ENCODE data around the gene ZNF500.

Gene ZNF500

DNA sequence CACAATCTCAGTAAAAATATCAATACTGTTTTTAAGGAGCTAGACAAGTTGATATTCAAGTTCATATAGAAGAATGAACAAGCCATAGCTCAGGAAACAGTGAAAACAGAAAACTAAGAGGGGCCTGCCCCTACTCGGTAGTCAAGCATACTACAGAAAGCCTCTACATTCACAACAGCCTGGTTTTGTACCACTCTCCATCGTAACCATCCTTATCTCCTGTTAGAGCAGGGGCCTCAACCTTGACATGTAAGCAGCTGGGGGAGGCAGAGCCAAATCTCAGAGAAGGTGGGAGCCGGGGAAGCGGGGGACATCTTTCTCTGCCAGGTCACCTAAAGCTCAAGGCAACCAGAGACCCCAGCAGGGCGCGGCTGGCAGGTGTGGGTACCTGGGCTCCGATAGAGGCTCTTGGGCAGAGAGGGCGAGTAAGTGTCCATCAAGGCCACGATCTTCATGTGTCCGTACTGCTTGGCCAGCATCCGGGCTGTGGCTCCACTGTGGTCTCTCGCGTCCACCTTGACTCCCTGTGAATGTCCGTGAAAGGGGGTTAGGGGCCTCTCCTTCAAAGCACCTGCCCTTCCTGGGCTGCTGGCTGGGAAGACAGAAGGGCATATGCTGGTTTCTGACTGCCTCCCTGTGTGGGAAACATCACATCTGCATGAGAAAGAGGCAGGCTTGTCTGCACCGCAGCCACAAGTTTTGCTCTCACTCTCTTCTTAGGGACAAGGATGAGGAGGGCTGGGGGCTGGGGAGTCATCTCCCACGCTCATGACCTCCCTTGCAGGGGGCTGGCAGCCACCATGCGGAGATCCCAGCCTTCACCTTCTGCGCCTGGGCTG lies 53.1 kb downstream of the ZNF500 start:
- H3K27ac ChIP-seq (ENCODE audit: low read depth, low read length) = no peak overlapping the region
- peaks cover 24% of the 10 kb centered on the region for H3K36me3 ChIP-seq (ENCODE audit: insufficient read depth, low read length)
- H3K9ac ChIP-seq (ENCODE audit: low read length) = no peak overlapping the region
- no peak overlapping the region for H3K4me3 ChIP-seq (ENCODE audit: low read depth in 1 of 2, low read length in 2 of 2)
- H3K27me3 ChIP-seq (ENCODE audit: control insufficient read depth in 1 of 2, insufficient read depth in 2 of 2, low read length in 2 of 2) = no peaks in the 10 kb centered on the region
- H3K4me1 ChIP-seq (ENCODE audit: insufficient read depth, low read length) = no peaks in the 10 kb centered on the region
- no peaks in the 10 kb centered on the region for H3K9me3 ChIP-seq (ENCODE audit: low read length)

DNA sequence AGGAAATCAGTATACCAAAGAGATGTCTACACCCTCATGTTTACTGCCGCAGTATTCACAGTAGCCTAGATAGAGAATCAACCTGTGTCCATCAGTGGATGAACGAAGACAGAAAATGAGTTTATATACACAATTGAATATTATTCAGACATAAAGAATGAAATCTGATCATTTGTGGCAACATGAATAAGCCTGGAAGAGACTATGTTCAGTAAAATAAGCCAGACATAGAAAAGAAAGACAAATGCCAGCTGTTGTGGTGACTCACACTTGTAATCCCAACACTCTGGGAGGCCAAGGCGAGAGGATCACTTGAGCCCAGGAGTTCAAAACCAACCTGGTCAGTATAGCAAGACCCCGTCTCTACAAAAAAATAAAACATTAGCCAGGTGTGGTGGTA lies 57.5 kb downstream of the ZNF500 start:
- Histone ChIP-seq H3K27ac (ENCODE audit: low read depth, low read length) (no peak overlapping the region), H3K36me3 (ENCODE audit: insufficient read depth, low read length) (peaks cover 31% of the 10 kb centered on the region), H3K4me1 (ENCODE audit: insufficient read depth, low read length) (no peaks in the 10 kb centered on the region), H3K4me3 (ENCODE audit: low read depth in 1 of 2, low read length in 2 of 2) (no peak overlapping the region), H3K9ac (ENCODE audit: low read length) (no peak overlapping the region), H3K27me3 (ENCODE audit: control insufficient read depth in 1 of 2, insufficient read depth in 2 of 2, low read length in 2 of 2) (no peaks in the 10 kb centered on the region), H3K9me3 (ENCODE audit: low read length) (no peaks in the 10 kb centered on the region)

DNA sequence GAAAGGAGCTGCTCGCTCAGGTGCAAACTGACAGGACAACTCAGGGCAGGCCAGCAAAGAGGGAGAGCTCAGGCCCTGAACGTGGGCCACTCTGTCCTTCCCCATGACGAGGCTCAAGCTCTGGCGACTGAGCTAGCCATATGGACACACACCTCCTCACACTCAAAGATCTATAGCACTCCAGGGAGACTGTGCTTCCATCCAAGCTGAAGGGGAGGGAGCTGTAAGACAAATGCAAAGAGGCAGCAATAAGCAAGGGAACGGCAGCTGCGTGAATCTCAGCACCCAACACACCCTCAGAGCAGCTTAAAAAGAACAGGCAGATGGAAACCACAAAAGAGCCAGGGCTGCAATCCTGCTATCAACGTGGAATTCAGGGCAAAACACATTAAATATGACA lies 60.1 kb downstream of the ZNF500 start:
- peaks cover 40% of the 10 kb centered on the region for H3K36me3 ChIP-seq (ENCODE audit: insufficient read depth, low read length)
- no peaks in the 10 kb centered on the region for H3K9me3 ChIP-seq (ENCODE audit: low read length)
- H3K9ac ChIP-seq (ENCODE audit: low read length) = no peak overlapping the region
- no peaks in the 10 kb centered on the region for H3K4me1 ChIP-seq (ENCODE audit: insufficient read depth, low read length)
- H3K27ac ChIP-seq (ENCODE audit: low read depth, low read length) = no peak overlapping the region
- no peak overlapping the region for H3K4me3 ChIP-seq (ENCODE audit: low read depth in 1 of 2, low read length in 2 of 2)
- no peaks in the 10 kb centered on the region for H3K27me3 ChIP-seq (ENCODE audit: control insufficient read depth in 1 of 2, insufficient read depth in 2 of 2, low read length in 2 of 2)

DNA sequence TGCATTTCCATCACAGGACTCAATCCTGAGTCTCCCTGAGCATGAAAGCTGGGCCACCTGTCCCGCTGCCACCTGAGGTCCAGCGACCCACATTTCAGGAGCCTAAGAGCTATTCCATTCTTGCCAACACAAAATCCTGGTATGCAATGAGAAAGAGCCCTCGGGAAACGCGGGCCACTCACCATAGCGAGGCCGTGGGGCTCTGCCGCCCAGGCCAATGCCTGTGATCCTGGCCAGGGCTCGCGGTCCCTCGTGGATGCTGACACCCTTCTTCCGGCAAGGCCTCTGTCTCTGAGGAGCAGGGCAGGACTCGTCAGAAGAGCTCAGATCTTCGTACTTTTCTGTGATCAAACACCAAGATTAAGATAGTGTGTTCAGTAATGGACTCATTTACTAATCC lies 62.0 kb downstream of the ZNF500 start:
- no peaks in the 10 kb centered on the region for H3K27me3 ChIP-seq (ENCODE audit: control insufficient read depth in 1 of 2, insufficient read depth in 2 of 2, low read length in 2 of 2)
- no peaks in the 10 kb centered on the region for H3K9me3 ChIP-seq (ENCODE audit: low read length)
- H3K27ac ChIP-seq (ENCODE audit: low read depth, low read length) = no peak overlapping the region
- H3K9ac ChIP-seq (ENCODE audit: low read length) = no peak overlapping the region
- peaks cover 59% of the 10 kb centered on the region for H3K36me3 ChIP-seq (ENCODE audit: insufficient read depth, low read length)
- H3K4me3 ChIP-seq (ENCODE audit: low read depth in 1 of 2, low read length in 2 of 2) = no peak overlapping the region
- no peaks in the 10 kb centered on the region for H3K4me1 ChIP-seq (ENCODE audit: insufficient read depth, low read length)

DNA sequence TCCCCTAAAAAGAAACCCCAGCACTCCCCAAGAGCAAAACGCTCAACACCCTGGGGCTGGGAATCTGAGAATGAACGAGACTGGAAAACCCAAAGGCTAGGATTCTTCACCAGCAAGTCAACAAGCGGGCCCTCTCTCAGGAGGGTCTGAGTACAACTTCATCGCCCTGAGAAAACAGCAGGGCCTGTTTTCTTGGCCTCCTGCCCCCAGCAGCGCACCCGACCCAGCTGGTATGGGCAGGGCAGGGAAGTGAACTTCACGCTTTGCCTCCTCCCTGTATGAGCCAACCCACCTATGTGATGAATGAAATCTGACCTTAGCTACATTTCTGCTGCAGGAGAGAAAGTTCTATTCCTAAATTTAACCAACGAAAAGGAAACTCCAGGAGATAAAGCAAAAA lies 62.5 kb downstream of the ZNF500 start:
- H3K27ac ChIP-seq (ENCODE audit: low read depth, low read length) = no peak overlapping the region
- peaks cover 60% of the 10 kb centered on the region for H3K36me3 ChIP-seq (ENCODE audit: insufficient read depth, low read length)
- H3K9me3 ChIP-seq (ENCODE audit: low read length) = no peaks in the 10 kb centered on the region
- H3K9ac ChIP-seq (ENCODE audit: low read length) = no peak overlapping the region
- H3K27me3 ChIP-seq (ENCODE audit: control insufficient read depth in 1 of 2, insufficient read depth in 2 of 2, low read length in 2 of 2) = no peaks in the 10 kb centered on the region
- no peaks in the 10 kb centered on the region for H3K4me1 ChIP-seq (ENCODE audit: insufficient read depth, low read length)
- no peak overlapping the region for H3K4me3 ChIP-seq (ENCODE audit: low read depth in 1 of 2, low read length in 2 of 2)

DNA sequence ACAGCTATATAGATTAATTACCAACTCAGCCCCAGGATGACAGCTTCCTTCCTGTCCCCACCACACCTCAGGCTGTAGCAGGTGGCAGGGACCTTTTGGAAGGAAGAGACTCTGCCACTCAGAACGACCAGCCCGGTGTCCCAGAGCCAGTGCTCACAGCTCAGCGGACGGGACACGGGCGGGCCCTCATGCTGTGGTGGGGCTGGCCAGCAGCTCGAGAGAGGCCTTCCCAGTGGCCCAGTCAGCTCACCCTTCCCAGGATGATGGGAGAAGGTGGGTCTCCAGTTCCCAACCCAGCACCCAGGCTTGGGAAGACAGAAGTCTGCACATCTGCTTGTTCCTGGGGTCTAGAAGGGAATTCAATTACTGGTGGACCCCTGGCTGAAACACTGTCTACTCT lies 63.1 kb downstream of the ZNF500 start:
- Histone ChIP-seq H3K27ac (ENCODE audit: low read depth, low read length) (no peak overlapping the region), H3K36me3 (ENCODE audit: insufficient read depth, low read length) (peaks cover 63% of the 10 kb centered on the region)

DNA sequence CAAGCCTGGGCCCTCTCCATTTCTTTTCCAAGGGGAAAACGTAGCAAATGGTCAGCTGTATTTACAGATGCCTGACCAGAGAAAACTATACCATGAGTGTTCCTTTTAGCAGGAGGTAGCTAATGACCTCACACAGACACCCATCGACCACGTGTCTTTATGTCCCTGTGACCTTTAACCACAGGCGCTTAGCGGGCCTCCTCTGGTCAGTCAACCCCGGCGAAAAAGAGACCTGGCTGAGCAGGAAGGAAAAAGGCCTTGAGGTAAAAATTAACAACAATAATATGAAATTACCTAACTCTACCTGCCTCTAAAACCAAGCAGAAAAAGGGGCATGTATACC lies 64.5 kb downstream of the ZNF500 start:
- H3K36me3 ChIP-seq (ENCODE audit: insufficient read depth, low read length) = peaks cover 76% of the 10 kb centered on the region
- H3K4me1 ChIP-seq (ENCODE audit: insufficient read depth, low read length) = no peaks in the 10 kb centered on the region
- no peak overlapping the region for H3K27ac ChIP-seq (ENCODE audit: low read depth, low read length)
- no peak overlapping the region for H3K9ac ChIP-seq (ENCODE audit: low read length)
- no peaks in the 10 kb centered on the region for H3K27me3 ChIP-seq (ENCODE audit: control insufficient read depth in 1 of 2, insufficient read depth in 2 of 2, low read length in 2 of 2)
- no peaks in the 10 kb centered on the region for H3K9me3 ChIP-seq (ENCODE audit: low read length)
- no peak overlapping the region for H3K4me3 ChIP-seq (ENCODE audit: low read depth in 1 of 2, low read length in 2 of 2)

More for the DNA sequence above, 63.1 kb downstream of the ZNF500 start:
- Histone ChIP-seq H3K9ac (ENCODE audit: low read length) (no peak overlapping the region), H3K4me1 (ENCODE audit: insufficient read depth, low read length) (no peaks in the 10 kb centered on the region), H3K4me3 (ENCODE audit: low read depth in 1 of 2, low read length in 2 of 2) (no peak overlapping the region), H3K9me3 (ENCODE audit: low read length) (no peaks in the 10 kb centered on the region), H3K27me3 (ENCODE audit: control insufficient read depth in 1 of 2, insufficient read depth in 2 of 2, low read length in 2 of 2) (no peaks in the 10 kb centered on the region)

DNA sequence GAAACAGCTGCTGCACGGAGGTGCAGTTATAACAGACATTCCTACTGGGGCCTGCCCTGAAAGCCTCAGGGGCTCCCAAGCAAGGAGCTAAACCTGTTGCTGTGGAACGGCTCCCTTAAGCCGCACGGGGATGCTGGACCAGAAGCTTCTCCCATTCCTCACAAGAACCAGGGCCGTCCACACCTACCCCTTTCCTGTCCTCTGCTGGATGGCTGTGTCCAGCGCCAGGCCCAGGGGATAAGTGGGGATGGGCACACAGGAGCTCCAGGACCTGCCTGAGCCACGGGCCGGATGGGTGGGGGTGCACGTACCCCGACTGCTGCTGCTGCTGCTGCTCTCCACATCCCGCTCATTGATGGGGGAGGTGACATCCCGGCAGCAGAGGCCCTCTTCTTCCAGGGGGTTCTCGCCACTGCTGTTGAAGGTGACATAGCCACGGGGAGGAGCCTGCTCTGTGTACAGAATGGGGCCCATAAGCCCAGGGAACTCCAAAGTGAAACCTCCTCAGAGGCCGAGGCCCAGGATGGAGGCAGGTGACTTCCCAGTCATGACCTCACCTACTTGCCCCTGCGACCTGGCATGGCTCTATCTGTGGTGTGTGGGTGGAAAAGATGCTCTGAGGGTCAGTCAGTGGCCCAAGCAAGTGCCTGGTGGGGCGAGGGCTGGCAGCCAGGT lies 65.0 kb downstream of the ZNF500 start:
- peaks cover 74% of the 10 kb centered on the region for H3K36me3 ChIP-seq (ENCODE audit: insufficient read depth, low read length)

DNA sequence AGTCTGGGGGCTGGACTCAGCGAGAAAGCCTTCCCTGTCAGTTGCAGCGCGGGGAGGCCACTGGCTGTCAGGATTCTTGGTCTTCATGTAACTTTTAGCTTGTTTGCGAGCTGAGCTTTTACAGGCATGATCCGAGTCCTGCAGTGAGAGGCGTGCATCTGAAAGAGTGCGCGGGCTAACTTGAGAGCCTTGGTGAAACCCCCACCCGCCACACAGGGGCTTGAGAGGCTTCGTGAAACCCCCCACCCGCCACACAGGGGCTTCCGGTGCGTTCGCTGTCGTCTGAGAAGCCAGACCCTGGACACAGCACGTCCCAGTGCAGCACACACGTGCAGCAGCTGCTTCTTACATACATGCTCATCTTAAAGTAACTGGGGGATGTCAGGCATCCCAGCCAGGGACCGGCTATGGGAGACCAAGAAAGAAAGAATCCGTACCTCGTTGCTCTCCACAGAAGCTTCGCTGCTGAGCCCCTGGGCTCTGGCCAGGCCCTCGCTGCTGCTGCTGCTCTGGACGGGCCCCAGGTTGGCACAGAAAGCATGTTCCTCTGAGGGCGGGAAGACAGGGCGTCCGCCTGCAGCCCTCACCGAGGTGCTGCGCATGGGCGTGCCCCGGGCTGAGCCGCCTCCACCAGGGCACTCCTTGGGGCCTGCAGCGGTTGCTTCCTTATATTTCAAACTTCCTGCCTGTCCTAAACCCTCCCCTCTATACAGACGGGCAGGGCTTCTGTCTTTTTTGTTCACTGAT lies 65.8 kb downstream of the ZNF500 start:
- no peak overlapping the region for H3K9ac ChIP-seq (ENCODE audit: low read length)

More for the DNA sequence above, 65.0 kb downstream of the ZNF500 start:
- Histone ChIP-seq H3K27me3 (ENCODE audit: control insufficient read depth in 1 of 2, insufficient read depth in 2 of 2, low read length in 2 of 2) (no peaks in the 10 kb centered on the region), H3K27ac (ENCODE audit: low read depth, low read length) (no peak overlapping the region), H3K9me3 (ENCODE audit: low read length) (no peaks in the 10 kb centered on the region), H3K4me3 (ENCODE audit: low read depth in 1 of 2, low read length in 2 of 2) (no peak overlapping the region), H3K9ac (ENCODE audit: low read length) (no peak overlapping the region), H3K4me1 (ENCODE audit: insufficient read depth, low read length) (no peaks in the 10 kb centered on the region)

DNA sequence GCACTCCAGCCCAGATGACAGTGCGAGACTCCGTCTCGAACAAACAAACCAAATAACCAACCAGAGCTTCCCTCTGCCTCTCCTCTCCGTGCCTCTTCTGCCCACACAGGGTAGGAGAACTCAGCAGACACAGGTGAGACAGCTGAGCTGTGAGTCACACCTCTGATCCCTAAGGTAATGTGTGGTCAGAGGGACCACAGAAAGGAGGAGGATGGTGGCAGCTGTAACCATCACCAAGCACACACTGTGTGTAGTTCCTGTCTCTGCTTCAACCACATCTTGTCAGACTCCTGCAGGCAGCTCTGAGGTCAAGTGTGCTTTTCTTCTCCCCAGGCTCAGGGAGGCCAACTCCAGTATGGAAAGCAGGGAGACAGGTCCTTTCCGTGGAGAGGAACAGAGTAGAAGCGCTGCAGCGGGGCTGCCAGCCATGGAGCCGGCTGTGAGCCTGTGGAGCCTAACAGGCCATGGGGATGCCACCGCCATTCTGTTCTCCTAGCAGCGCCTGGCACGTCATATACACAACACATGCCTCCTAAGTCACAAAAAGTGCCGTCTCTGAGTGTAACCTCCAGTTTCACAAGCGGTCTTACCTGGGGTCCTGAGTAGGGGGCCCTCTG lies 66.5 kb downstream of the ZNF500 start:
- H3K36me3 ChIP-seq (ENCODE audit: insufficient read depth, low read length) = peaks cover 77% of the 10 kb centered on the region

More for the DNA sequence above, 65.8 kb downstream of the ZNF500 start:
- Histone ChIP-seq H3K9me3 (ENCODE audit: low read length) (no peaks in the 10 kb centered on the region), H3K27me3 (ENCODE audit: control insufficient read depth in 1 of 2, insufficient read depth in 2 of 2, low read length in 2 of 2) (no peaks in the 10 kb centered on the region), H3K4me1 (ENCODE audit: insufficient read depth, low read length) (no peaks in the 10 kb centered on the region), H3K27ac (ENCODE audit: low read depth, low read length) (no peak overlapping the region), H3K4me3 (ENCODE audit: low read depth in 1 of 2, low read length in 2 of 2) (no peak overlapping the region), H3K36me3 (ENCODE audit: insufficient read depth, low read length) (peaks cover 71% of the 10 kb centered on the region)

DNA sequence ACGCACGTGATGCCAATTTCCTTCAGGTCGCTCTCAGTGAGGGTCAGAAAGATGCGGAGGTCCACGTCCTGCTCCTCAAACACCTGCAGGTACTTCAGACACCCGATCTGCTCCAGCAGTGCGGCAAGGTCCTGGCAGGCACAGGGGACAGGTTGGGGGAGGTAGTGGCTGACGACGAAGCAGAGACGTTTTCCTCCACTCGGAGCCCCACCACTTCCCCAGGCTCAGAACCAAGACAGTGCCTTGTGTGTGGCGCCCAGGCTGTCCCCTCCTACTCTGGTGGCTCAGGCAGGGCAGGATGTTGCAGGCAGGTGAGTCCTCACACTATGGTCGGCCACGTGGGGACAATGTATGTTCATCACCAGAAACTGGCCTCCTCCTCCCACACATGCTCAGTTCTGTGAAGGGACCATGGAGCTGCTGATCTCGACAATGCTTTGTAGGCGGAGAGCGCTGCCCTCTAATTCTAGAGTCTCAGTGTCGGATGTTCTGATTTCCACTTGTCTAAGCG lies 67.9 kb downstream of the ZNF500 start:
- Histone ChIP-seq H3K27ac (ENCODE audit: low read depth, low read length) (no peak overlapping the region), H3K9me3 (ENCODE audit: low read length) (no peaks in the 10 kb centered on the region), H3K27me3 (ENCODE audit: control insufficient read depth in 1 of 2, insufficient read depth in 2 of 2, low read length in 2 of 2) (no peaks in the 10 kb centered on the region), H3K4me3 (ENCODE audit: low read depth in 1 of 2, low read length in 2 of 2) (no peak overlapping the region), H3K36me3 (ENCODE audit: insufficient read depth, low read length) (peaks cover 71% of the 10 kb centered on the region), H3K4me1 (ENCODE audit: insufficient read depth, low read length) (peaks cover 13% of the 10 kb centered on the region), H3K9ac (ENCODE audit: low read length) (no peak overlapping the region)

More for the DNA sequence above, 66.5 kb downstream of the ZNF500 start:
- Histone ChIP-seq H3K9me3 (ENCODE audit: low read length) (no peaks in the 10 kb centered on the region), H3K27me3 (ENCODE audit: control insufficient read depth in 1 of 2, insufficient read depth in 2 of 2, low read length in 2 of 2) (no peaks in the 10 kb centered on the region), H3K27ac (ENCODE audit: low read depth, low read length) (no peak overlapping the region), H3K4me3 (ENCODE audit: low read depth in 1 of 2, low read length in 2 of 2) (no peak overlapping the region), H3K4me1 (ENCODE audit: insufficient read depth, low read length) (peaks cover 2% of the 10 kb centered on the region), H3K9ac (ENCODE audit: low read length) (no peak overlapping the region)
